HG03442 (cell line): ENCODE measurements around the gene PPY.
"Not testable (repeated sequence)": the region's sequence is repeated elsewhere in the genome, so short reads cannot be mapped to it uniquely, and the experiment has no call there.

ENCODE experiments used
- ATAC-seq: cut with Tn5 transposase; IDR thresholded peaks from one replicate; pipeline ENCODE4 v1.9.1; 2021; ENCODE audit warnings: mild to moderate bottlenecking, moderate library complexity; ENCODE audit not compliant: unreplicated experiment

PPY gene

DNA sequence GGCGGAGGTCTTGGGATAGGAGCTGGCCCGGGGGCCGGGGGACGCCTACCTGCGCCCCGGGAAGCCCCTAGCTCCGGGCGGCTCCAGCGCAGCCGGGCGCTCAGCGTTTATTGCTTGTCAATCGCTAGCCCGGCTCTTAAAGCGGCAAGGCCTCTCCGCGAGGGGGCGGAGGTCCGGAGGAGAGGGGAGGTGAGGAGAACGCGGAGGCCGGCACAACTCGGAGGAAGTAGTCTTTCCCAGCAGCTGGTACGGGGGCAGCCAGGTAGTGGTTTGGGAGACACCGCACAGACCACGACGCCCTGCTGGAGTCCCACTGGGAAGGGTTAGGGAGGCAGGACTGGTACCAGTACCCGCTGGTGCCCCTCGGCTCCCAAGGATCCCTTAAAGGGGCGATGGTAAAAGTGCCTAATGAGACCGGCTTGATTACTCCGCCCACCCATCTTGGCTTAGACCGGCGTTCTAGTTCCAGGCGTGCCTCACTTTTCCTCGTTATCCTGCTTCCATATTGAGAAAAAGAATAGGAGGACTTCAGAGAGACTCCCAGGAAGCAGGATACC is 34.8 kb downstream of the PPY start, which contains the start of gene MPP2:
TSS of gene MPP2 (minus strand) at position 112 of the 557 bp plus-strand sequence. CDS start 3,076 bp downstream, outside the sequence.
- no peak for ATAC-seq

DNA sequence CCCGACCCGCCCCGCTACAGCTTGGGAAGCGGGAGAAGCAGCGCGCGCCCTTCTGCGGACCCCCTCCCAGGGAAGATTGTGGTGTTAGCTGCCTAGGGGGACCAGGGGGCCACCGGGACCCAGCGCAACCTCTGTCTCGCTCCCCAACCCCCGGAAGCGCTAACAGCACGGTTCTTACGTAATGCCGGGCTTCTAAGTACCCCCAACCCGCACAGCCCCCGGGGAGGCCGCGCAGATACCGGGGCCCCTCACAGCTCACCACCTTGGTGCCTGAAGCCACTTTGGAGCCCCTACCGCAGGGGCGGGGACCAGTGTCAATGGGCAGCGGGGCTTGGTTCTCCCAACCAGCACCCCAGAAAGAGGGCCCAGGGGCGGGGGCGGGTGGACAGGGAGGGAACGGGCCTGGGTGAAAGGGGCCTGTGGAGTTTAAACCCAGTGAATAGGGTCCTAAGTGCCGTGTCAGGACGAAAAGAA is 35.3 kb downstream of the PPY start:
- no peak for ATAC-seq

DNA sequence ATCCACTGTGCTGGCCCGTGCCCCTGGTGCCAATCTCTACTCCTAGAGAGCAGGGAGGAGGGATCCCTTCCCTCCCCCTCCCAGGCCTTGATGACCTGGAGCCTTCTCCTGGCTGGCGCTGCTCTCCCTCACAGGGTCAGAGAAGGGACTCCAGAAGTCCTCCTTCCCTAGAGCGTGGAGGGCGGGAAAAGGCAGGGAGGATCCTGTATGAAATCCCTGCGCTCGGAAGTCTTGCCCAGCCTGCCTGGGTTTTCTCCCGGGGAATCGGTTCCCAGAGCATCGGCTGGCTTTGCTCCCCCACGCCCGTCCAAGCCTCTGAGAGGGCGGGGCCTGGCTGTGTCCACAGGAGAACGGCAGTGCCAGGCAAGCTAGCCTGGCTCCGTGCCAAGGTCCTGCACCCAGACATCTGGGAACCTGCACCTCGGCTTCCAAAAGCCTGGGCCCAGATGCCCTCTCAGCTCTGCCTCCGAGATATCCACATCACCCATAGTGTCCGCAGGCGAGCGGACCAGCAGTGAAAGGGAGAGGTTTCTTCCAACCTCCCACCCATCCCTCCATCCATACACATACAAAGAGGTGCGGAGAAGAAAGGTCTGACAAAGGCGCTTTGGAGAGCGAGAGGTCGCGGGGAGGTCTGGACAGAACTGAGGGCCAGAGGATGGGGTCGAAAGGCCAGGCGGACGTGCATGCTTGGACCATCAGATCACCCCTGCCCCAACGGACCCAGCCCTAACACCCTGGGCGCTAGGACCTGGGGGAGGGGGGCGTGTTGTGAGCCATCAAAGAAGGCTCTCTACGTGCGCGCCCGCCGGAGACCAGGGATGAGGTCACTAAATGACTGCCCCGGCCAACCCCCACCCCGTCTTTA is 36.1 kb downstream of the PPY start:
- no peak for ATAC-seq

DNA sequence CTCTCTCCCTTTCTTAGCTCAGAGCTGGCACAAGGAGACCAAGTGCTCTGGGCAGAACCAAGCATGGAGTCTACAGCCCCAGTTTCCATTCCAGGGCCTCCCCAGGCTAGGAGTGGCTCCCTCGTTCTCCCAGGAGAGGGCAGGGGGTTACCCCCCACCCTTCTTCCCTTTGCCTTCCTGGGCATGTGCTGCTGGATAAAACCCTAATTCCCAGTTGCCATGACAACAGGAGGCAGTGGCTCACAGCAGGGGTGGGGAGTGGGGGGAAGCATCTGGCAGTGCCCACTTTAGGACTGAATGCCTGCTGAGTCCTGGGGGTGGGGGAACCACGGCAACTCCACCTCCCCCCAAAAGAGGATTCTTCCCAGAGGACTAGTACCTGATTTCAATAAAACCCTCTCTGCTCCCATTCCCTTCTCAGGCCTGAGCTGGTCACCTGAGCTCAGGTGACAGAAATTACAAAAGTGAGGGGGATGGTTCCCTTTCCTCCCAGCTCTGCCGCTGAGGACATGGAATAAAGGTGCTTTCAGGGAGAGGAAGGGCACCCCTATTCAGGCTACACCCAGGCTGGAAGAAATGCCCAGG is 36.8 kb downstream of the PPY start:
- ATAC-seq = no peak

DNA sequence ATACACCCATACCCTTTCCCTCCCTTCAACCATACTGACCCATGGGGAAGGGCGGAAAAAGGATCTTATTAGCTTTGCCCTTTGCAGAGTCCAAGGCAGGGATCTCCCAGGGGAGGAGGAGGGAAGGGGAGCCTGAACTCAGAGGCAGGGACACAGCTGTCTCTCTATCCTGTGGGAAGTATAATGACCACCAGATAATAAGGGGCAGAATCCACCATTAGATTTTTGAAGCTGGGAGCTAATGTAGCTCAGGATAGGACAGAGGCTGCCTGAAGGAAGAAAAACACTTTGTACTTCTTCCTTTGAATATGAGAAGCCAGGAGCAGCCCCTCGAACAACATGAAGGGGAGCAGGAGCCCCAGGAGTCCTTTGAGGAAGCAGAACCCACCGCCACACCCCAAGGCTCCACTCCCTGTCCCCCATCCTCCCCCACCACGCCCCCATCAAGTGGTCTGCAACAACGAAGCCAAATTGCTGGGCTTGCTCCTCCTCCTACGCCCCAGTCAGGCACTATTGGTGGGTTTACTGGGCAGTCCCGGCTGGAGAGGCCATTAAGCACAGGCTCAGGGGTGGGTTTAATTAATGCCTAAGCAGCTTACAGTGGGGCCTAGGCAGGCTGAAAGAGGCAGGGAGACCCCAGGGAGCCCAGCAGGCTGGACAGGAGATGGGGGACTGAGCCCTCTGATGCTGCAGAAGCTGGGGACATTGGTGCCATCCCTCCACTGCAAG is 40.3 kb downstream of the PPY start:
- no peak for ATAC-seq

DNA sequence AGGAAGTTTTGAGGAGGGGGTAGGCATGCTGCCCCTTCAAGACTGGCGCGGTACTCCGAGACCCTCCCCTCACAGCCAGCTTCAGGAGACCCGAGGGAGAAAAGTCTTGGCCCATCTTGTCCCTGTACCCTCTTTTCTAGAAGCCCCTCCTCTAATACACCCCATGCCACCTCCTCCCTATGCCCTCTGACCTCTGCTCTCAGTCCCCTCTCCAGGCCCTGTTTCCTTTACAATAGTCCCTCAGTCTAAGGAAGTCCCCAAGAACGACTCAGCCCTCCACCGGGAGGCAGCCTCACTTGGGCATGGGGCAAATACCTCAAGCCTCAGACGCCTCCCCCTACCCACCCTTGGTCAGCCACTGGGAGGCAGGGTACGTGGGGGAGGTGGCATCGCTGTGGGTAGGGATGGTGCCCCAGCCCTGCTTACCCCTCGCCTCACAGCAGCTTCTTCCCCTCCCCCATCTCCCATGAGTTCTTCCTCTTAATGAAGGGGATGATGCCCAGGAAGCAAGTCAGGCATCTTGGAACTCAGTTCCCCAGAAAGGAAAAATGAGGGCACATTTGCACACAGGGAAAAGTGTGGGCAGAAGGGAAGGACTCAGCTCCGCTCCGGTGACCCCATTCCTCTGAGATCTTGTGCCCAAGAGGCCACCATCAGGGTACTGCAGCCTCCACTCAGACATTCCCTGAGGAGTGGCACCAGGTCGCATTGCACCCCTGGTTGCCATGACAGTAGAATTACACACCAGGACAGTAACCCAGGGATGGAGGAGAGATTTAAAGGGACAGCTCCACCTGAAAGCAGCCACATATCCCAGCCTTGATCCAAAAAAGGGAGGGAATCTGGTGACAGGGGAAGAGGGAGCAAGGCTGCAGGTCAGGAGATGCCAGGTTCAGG is 41.2 kb downstream of the PPY start:
- no peak for ATAC-seq

DNA sequence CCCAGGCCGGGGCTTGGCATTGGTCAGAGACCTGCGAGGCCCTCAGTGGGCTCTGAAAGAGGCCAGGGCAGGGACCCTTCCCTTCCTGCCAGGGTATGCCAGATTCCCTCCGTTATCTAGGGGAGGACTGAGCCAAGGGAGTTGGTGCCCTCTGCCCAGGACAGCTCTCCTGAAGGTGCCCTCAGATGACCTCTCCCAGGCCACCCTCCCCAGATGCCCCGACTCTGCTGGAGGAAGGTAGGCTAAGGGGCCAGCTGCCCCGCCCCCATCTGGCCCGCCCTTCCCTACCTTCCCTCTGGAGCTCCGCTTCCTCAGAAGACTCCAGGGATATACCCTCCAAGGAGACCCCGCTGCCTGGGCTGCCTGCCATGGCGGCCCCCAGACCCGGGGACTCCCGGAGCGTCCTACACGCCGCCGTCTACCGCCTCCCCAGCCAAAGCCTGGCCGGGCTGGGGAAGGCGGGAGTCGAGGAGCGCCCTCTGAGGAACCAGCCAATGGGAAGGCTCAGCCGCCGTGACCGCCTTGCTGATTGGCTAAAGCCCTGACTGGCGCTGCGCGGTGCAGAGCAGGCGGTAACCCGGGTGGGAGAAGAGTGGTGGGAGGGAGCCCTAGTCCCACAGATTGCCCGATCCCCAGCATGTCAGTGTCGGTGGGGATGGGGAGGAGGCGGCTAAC is 42.0 kb downstream of the PPY start:
- peak; percentile 58 for ATAC-seq

DNA sequence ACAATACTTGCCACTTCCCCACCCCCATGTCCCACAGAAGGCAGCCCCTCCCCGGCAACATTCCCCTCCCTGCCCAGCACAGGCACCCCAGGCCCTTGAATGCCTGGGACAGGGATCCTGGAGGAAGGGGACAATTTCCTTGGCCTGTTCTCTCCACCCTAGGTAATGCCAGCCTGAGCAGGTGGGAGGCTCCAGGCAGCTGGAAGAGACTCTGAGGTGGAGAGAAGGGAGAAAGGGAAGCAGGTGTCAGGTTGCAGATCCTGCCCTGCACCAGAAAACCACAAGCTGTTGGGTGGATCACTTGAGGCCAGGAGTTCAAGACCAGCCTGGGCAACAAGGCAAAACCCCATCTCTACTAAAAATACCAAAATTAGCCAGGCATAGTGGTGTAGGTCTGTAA is 43.8 kb downstream of the PPY start:
- no peak for ATAC-seq

DNA sequence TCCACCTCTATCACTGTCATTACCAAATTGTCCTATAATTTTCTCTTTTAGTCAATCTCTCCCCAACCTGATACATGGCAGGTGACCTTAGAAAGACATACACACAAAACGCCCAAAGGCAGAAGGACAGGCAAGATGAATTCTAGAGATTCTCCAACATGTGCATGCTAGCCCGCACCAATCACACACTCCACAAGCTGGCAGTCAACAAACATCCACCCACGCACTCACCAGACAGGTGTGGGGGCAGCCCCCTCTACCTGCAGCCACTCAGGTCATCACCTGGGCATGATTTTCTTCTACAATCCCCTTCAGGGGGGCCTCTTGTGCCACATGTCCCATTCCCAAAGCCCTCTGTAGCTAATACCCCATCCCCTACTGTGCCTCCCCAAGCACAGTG is 44.4 kb downstream of the PPY start:
- ATAC-seq = no peak

DNA sequence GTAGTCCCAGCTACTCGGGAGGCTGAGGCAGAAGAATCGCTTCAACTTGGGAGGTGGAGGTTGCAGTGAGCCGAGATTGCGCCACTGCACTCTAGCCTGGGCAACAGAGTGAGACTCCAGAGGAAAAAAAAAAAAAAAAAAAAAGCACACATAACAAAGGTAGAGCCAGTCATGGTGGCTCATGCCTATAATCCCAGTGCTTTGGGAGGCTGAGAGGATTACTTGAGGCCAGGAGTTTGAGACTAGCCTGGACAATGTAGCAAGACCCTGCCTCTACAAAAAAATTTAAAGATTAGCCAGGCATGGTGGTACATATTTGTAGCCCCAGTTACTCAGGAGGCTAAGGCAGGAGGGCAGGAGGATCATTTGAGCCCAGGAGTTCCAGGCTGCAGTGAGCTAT is 47.8 kb downstream of the PPY start:
- not testable (repeated sequence) for ATAC-seq

DNA sequence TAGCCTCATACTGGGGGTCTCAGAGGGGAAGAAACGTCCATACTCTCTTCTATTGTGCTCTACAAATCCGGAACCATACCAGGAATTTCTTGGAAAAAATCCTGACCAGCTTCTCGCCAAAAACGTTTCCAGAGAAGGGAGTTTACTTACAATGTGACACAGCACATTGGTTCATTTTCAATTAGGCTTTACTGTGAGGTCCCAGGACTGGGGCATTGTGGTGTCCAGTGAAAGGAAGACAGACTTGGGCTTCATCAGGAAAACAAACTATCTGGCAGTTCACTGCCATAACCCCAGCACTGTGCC is 49.7 kb downstream of the PPY start:
- ATAC-seq = no peak

DNA sequence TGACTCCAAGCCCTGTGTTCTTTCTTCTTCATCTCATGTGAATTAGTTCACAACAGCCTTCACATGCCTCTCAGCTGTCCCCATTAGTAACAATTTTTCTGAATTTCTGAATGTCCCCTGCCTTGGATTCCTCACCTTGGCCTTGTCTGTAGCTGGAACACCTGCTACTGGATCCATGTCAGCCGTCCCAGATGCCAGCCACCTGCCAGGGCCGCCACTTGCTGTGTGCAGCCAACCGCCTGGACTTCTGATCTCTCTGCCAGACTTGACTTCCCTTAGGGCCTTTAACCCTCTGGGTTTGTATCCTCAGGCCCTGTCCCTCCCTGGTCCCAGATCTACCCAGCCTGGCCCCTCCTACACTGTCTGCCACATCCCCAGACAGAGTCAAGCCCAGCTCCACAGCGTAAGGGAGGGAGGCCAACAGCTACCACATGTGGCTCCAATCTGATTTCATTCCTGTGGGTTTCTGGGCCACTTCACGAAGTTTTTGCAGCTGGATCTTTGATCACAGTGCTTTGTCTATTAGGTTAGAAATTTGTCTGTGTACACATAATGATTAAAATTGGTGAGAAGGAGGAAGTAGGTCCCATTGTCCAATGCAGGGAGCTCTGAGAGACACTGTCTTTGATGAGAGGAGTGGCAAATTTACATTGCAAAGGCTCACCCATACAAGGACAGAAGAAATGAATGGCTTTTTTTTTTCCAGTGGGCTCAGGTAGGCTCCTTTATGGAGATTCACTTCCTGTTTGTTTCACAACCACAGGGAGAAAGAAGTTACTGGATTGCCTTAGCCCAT is 50.2 kb downstream of the PPY start:
- ATAC-seq = no peak
